ENCODE results near the gene LMF1. TPM values are rescaled to one million over a fixed set of nuclear protein-coding genes. Genes with fewer than 3 reads are reported as not detected.

The LMF1 gene
- total and polyA plus RNA-seq, 2 of the 4 experiments (the other 2 are of a cell fraction), result 7.7 to 13.1 TPM

GRCh38 chr16:938752-939151 is 32.0 kb downstream of the LMF1 start:
- no peaks in the 10 kb centered on the region for H3K9me1 ChIP-seq (ENCODE audit: insufficient read depth, low read length)
- H2AK9ac ChIP-seq (replicated peaks; ENCODE audit: low read depth, low read length, poor library complexity), result no peak overlapping the region
- H3K56ac ChIP-seq (ENCODE audit: extremely low read depth, insufficient read depth, low read length), result no peak overlapping the region
- H4K91ac ChIP-seq (ENCODE audit: insufficient read depth, low read depth, low read length), result no peak overlapping the region
- ATAC-seq (ENCODE audit: low read depth), result no peak
- no peak overlapping the region for H2BK15ac ChIP-seq (ENCODE audit: low read depth, low read length)
- H3K79me1 ChIP-seq (ENCODE audit: low read depth in 1 of 2, low read length in 2 of 2), result no peaks in the 10 kb centered on the region
- H3K18ac ChIP-seq (ENCODE audit: low read depth, low read length), result no peak overlapping the region
- no peak overlapping the region for H2BK120ac ChIP-seq (ENCODE audit: low read depth, low read length)
- no peak overlapping the region for H3K4me3 ChIP-seq (ENCODE audit: insufficient read depth, low read depth, low read length)
- POLR2A ChIA-PET (ENCODE audit: unreplicated experiment), result no interaction called here
- H3K23ac ChIP-seq (ENCODE audit: low read depth, low read length), result no peak overlapping the region
- H4K8ac ChIP-seq (ENCODE audit: low read depth in 2 of 2, low read length in 2 of 2), result no peak overlapping the region
- H3K36me3 ChIP-seq (ENCODE audit: control insufficient read depth, insufficient read depth, low read length), result peaks cover 2% of the 10 kb centered on the region
- no peak overlapping the region for H3K4me2 ChIP-seq (ENCODE audit: low read depth, low read length)
- 100% methylated on average over 1 of the region's 9 CpGs; no CpG with 5 or more reads in 1 of the 2 experiments for WGBS, 2 experiments (ENCODE audit: extremely low coverage in 2 of 2, insufficient read length in 1 of 2)
- no peaks in the 10 kb centered on the region for H4K20me1 ChIP-seq (ENCODE audit: insufficient read depth, low read length)
- no peak overlapping the region for H3K9ac ChIP-seq (ENCODE audit: low read depth, low read length)
- no TSS peak for BruUV-seq (replicated peaks)
- H3K9me3 ChIP-seq (ENCODE audit: control insufficient read depth, insufficient read depth, low read length), result peaks cover 7% of the 10 kb centered on the region
- no peaks in the 10 kb centered on the region for H3K4me1 ChIP-seq (ENCODE audit: control insufficient read depth, insufficient read depth, low read length)
- CTCF ChIA-PET, result no interaction called here
- no peaks in the 10 kb centered on the region for H3K27me3 ChIP-seq (ENCODE audit: control insufficient read depth, insufficient read depth, low read length)
- H3K4ac ChIP-seq (ENCODE audit: low read depth, low read length), result no peak overlapping the region
- dilution Hi-C loops (cut with HindIII; ENCODE audit: low sequenced_read_pairs, unreplicated experiment) (no loop called here), in situ Hi-C loops (cut with MboI; ENCODE audit: low sequenced_read_pairs) (no loop called here), intact Hi-C loops (cut with micrococcal nuclease) (no loop called here)
- H2BK5ac ChIP-seq (ENCODE audit: low read depth, low read length, poor library complexity, severe bottlenecking), result no peak overlapping the region
- no peak for DNase-seq
- H4K5ac ChIP-seq (ENCODE audit: low read depth, low read length), result no peak overlapping the region
- no peak overlapping the region for H2AK5ac ChIP-seq (ENCODE audit: low read depth, low read length)
- TF ChIP-seq BHLHE40 (IDR thresholded peaks at IDR 0.05; ENCODE audit: low read depth, low read length), result no peak
- TF ChIP-seq SMC3 (IDR thresholded peaks at IDR 0.05; ENCODE audit: low read depth, low read length), result no peak
- TF ChIP-seq CTCF (conservative IDR thresholded peaks at IDR 0.05; ENCODE audit: low read depth, low read length), result no peak
- TF ChIP-seq POLR2A (IDR thresholded peaks at IDR 0.05; ENCODE audit: low read depth, low read length), result no peak
- TF ChIP-seq FOS (IDR thresholded peaks at IDR 0.05; ENCODE audit: low read depth, low read length), result no peak
- TF ChIP-seq RAD21 (IDR thresholded peaks at IDR 0.05; ENCODE audit: low read length), result no peak
- TF ChIP-seq RCOR1 (IDR thresholded peaks at IDR 0.05; ENCODE audit: insufficient replicate concordance, low read length), result no peak
- no peak for TF ChIP-seq NFE2L2 (IDR thresholded peaks at IDR 0.05; ENCODE audit: low read depth, low read length)
- no peak overlapping the region for H2BK20ac ChIP-seq (ENCODE audit: low read depth, low read length)
- no peak overlapping the region for H3K14ac ChIP-seq (replicated peaks; ENCODE audit: low read depth, low read length)
- H3K27ac ChIP-seq (ENCODE audit: insufficient read depth, low read length), result no peak overlapping the region
- no peak overlapping the region for H2AFZ ChIP-seq (replicated peaks; ENCODE audit: low read length, poor library complexity)
